T1000 (cell line): ENCODE results near the gene TOR1AIP2.
"Not testable (repeated sequence)": the region's sequence is repeated elsewhere in the genome, so short reads cannot be mapped to it uniquely, and the experiment has no call there.

ENCODE experiments used
- DNase-seq: peaks from one replicate; lab custom pipeline; 2025; ENCODE audit warnings: mixed read lengths; lab: John Stamatoyannopoulos, UW

Gene TOR1AIP2

DNA sequence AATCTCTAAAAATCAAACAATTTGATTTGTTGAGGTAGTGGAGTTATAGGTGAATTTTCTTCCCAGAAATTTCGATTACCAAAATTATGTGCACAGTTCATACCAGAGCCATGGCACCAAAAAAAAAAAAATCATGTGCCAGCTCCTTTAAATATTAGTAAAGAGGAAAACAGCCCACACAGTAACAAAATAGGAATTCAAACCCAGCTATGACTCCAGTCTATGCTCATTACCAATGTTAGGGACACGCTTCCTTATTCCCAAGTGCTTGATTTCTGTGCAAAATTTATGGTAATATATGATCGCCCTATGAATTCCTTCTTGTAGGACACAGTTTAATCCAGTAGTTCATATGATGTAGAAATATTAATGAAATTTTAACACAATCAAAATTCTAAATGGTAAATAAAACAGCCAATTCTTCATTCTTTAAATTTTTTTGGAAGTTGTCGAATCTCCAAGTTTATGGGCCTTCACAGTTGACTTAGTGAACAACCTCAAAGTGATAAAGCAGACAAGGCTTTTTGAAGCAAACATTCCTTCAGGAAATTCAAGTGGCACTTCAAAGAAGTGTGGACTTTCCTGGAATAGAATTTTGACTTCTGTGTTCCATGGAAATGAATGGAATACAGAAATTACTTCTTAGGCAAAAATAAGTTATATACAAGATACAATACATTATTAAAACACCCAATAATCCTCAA is 1.9 kb downstream of the TOR1AIP2 start:
- DNase-seq, result no peak

DNA sequence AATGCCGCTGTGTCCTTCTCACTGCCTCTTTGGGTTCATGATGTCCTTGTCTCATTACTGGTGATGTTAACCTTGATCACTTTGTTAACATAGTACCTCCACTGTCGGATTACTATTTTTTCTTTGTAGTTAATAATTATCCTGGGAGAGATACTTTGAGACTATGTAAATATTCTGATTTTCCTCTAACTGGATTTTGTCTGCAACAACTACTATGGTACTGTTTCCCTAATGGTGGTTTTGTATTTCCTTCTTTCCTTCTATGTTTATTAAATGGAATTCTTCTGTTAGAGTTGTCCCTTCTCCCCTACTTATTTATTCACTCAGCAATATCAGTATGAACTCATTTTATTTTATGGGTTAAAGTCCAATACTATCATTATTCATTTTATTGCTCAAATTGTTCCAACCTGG is 4.2 kb downstream of the TOR1AIP2 start:
- no peak for DNase-seq

DNA sequence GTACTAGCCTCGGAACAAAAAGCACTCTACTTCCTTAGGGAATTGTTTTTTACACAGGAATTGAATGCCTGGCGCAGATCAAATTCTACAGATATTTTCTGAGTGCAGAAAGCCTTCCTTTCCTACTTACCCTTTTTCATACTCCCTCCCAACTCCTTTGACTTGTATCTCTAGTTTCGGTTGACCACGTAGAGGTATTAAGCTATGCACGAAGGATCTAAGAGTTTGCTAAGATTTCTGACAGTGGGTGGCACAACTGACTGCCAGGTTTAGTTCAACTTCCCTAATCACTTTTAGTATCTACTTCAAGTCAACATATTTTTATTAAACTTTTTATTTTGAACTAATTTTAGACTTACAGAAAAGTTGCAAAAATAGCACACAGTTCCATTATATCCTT is 5.0 kb downstream of the TOR1AIP2 start:
- no peak for DNase-seq

DNA sequence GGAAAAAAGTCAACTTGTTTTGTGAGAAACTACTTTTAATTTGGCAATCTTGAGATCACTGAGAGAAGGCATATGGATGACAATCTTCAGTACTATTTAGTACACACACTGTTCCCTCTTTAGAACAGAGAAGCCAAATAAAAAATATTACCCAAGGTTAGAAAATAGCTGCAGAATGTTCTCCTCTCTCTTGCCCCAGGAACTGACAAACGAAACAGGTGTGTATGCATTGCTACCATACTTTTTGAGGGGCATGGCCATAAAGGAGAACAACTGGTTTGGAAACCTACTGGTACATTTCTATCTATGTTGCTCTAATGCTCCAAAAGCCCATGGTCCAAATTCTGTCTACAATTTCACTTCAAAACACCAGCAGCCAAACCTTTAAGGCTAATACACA is 5.7 kb downstream of the TOR1AIP2 start:
- DNase-seq, result no peak

DNA sequence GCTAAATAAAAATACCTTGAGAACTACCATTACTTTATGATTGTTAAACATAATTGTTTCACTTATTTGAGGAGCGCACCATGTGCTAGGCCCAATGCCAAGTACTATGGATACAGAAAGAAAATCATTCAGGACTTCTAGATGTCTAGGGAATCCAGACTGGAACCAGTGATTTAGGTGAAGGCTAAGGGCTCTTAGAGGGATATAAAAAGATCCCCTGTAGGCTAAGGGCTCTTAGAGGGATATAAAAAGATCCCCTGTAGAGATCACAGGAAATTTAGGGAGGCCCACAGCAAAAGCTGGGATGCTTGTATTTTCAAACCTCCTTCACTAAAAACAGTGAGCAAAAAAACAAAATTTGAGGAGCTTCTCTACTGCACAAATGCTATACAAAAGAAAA is 6.7 kb downstream of the TOR1AIP2 start:
- no peak for DNase-seq

DNA sequence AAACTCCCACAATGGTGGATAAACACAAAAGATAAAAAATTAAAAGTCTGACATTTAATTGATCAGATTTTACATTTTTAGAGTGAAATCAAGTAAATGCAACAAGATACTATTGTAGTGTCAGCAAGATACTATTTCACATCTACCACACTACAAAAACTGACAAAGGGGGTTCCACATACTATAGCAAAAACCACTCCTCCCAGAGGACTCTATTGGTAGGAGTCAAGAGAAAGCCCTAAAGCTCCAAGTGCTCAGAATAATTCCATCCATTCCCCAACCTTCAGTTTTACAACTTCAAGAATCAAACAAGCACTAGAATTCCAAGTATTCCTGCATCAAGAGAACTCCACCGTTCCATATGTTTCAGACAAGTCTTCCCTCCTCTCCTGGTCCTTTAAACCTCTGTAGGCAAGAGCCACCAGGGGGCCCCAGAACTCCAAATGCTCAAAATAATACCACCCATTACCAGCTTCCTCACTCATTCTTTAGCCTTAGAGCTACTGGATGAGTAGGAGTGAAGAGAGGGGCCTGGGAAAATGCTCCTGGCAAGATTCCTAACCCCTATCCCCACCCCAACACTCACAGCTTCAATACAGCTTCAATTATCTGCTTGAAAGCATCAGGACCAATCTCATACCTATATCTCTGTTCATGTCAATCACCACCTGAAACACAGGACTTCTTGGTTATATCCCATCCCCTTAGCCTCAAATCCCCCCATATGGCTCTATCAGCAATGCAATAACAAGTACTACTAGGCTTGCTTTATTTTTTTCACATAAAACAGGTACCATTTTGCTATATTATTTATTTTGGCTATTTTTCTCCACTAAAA is 9.9 kb downstream of the TOR1AIP2 start:
- no peak for DNase-seq

DNA sequence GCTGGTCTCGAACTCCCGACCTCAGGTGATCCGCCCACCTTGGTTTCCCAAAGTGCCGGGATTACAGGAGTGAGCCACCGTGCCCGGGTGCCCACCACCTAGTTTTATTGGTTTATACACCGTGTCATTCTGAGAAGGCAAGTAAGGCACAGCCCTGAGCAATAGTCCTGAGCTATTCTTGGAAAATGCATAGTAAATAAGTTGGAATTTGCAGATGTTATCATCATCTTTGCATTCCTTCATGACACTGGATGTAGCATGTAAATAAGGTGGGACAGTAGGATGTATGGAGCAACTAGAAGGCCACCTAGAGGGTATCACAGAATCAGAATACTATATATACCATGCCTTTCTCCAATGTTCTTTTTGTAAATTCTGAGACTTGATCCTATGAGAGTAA is 11.0 kb downstream of the TOR1AIP2 start:
- no peak for DNase-seq

DNA sequence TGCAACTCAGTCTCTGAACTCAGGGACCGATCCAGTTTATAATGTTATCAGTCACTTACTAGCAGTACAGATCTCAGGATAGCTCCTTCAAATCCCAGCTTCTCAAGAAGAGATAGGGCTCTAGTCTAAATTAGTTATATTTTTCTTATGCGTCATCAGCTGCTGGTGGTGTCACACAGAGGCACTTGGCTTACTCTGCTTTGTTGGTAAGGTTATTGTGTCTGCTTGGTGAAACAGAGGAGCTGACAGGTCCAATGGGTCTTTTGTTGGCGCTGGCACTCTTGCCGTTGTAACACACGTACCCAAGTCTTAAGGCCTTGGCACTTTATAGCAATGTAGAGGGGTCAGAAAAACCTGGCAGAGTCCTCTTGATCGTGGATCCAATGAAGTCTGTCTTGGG is 12.2 kb downstream of the TOR1AIP2 start:
- DNase-seq, result no peak

DNA sequence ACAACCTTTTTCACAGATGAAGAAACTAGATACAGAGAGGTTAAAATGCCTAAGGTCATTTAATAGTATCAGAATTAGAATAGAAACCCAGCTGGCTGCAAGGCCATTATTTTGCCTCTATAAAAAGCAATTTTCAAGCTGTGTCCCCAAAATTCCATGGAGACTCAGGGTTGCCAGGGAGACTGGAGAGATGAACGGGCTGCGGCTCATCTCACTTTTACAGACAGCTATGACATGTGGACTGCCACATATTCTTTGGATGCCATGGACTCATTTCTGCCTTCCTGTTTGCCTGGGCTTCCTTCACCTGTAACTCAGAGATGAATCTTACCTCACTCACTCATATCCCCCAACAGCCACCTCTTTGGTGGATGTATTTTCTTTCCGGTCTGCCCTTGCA is 17.0 kb downstream of the TOR1AIP2 start:
- no peak for DNase-seq

DNA sequence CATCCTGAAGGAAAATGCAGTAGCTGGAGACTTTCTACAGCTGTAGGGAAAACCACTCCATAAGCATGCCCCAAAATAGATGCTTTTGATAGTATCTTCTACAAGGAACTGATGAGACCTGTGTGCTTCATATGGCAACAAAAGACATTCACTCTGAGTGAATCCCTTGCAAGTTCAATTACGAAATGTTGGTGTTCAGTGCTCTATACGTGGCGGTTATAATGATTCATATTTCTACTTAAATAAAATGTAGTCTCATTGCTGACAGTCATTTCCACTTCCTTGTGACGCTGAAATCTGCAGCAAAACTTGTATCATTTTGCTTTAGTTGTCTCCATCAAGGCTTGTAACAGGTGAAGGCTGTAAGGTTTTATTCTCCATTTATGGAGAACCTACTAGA is 20.6 kb downstream of the TOR1AIP2 start:
- DNase-seq, result no peak

DNA sequence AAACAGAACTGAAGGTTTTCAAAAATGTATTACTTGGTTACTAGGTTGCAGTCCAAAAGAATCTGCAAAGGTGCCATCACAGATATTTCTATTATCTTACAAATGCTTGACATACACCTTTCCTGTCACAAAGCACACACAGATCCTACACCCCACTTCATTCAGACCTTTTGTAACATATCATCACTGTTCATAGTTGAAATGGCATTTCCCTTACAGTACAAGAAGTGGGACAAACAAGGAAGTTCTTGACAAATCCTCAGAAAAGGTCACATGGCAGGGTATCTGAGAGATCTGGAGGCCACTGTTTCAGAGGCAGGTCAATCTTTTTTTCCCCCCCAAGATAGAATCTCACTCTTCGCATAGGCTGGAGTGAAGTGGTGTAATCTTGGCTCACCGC is 21.3 kb downstream of the TOR1AIP2 start:
- no peak for DNase-seq

DNA sequence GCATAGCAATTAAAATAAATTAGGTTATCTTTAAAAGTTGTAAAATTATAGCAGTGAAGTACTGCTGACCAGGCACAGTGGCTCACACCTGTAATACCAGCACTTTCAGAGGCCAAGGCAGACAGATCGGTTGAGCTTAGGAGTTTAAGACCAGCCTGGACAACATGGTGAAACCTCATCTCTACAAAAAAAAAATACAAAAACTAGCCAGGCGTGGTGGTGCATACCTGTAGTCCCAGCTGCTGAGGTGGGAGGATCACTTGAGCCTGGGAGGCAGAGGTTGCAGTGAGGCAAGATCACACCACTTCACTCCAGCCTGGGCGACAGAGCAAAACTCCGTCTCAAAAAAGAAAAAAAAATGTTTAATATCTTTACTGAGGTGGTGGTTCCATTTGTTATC is 21.8 kb downstream of the TOR1AIP2 start:
- DNase-seq, result not testable (repeated sequence)

DNA sequence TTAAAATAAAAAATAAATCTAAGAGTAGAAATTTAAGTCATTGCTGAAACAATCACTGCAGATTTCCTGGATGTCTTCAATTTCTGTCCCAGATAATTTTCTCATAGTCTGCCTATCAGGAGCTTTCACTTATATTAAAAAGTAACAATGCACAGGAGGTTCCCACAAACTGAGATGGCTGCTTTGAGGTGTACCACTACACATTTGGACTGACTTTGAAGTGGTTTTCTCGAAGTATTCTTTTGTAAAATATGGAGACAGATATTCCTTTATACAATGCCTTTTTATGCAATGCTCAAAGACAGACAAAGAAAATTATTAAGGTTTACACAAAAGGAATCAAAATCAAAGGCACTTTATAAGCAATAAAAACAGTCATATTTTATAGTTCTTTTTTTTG is 24.5 kb downstream of the TOR1AIP2 start:
- no peak for DNase-seq

DNA sequence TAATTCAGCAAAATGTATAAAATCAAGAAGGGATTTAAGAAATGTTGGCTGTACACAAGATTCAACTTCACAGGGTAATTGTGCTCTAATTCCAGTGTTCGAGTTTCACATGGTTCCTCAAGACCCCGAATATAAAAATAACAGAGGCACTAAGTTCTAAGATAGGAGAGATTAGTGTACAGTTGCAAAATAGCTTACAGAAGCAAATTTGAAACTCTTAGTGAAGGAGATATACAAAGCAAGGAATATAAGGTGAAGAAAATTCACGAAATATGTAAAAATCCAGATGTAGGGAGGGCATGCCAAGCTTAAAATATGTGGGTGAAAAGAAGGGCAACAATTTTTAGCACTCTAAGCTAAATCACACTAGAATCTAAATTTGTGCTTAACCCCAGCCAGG is 29.4 kb downstream of the TOR1AIP2 start:
- no peak for DNase-seq

DNA sequence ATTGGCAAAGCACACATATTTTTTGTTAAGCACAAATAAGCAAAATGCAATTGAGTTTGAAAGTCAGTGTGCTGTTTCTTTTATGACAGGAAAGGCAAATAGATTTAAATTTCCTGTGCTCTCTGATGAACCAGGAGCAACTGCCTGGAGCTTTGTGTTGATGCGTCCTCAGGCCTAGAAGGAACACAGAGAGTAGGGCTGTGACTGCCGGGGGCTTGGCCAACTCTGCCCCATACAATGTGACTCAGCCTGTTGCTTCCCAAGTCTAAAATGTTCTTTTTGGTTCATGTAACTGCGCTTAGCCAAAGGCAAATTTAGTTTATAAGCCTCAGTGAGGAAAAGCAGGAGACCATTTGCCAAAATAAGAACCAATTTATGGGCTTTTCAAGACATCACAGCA is 37.5 kb downstream of the TOR1AIP2 start:
- no peak for DNase-seq

DNA sequence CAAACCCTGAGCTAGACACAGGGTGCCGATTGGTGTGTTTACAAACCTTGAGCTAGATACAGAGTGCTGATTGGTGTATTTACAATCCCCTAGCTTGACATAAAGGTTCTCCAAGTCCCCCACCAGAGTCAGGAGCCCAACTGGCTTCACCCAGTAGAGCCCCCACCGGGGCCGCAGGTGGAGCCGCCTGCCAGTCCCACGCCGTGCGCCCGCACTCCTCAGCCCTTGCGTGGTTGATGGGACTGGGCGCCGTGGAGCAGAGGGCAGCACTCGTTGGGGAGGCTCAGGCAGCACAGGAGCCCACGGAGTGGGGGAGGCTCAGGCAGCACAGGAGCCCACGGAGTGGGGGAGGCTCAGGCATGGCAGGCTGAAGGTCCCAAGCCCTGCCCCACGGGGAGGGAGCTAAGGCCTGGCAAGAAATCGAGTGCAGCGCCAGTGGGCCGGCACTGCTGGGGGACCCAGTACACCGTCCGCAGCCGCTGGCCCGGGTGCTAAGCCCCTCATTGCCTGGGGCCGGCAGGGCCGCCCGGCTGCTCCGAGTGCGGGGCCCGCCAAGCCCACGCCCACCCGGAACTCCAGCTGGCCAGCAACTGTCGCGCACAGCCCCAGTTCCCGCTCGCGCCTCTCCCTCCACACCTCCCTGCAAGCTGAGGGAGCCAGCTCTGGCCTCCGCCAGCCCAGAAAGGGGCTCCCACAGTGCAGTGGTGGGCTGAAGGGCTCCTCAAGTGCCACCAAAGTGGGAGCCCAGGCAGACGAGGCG is 40.7 kb downstream of the TOR1AIP2 start:
- not testable (repeated sequence) for DNase-seq

DNA sequence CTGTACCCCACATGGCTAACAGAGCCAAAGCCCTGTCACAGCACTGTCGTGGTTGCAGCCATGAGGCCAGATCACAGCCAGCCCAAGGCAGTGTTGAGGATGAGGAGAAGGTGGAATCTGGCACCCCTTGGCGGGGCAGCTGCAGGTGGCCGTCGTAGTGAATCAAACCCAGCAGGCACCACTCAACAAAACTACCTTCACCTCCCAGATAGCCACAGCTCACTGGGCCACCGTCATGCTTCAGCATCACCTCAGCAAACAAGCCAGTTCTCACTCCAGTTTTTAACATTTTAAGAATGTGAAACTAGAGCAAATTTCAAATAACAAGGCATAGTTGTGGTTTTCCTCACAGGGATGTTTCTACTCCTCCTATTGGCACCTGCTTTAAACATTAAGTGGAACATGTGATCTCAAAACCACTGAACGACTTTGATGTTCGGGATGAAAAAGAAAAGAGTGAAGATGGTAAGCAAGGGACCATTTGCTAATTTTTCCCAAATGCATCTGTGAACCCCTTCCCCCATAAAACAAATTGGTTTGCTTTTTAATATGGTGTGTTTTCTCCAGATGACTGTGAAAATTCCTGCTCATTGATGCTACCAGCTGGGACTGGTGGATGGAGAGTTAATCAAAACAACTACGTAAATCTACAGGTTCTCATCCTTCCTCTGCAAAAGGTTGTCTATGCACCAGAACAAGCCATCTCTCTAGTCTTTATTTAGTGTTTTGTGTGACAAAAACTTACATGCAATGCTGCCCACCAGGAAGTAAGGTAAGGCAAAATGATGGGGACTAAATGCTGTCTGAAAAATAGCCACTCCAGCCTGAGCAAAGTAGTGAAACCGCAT is 45.5 kb downstream of the TOR1AIP2 start:
- no peak for DNase-seq

DNA sequence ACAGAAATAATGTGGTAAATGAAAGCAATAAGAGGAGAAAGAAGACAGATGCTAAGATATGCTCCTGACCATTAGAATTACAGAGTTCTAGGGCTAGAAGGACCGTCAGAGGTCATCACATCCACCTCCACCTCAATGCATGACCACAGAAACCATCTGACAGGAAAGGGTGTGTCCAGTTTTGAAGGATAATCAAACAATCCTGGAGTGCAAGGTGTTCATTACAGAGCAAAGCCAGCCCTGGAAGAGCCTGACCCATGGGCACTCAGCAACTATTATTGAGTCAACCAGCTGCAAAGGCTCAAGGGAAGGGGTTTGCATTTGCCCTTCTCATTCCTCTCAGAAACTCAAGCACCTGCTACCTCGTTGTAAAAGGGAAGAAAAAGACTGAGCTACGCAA is 46.4 kb downstream of the TOR1AIP2 start:
- DNase-seq, result no peak

DNA sequence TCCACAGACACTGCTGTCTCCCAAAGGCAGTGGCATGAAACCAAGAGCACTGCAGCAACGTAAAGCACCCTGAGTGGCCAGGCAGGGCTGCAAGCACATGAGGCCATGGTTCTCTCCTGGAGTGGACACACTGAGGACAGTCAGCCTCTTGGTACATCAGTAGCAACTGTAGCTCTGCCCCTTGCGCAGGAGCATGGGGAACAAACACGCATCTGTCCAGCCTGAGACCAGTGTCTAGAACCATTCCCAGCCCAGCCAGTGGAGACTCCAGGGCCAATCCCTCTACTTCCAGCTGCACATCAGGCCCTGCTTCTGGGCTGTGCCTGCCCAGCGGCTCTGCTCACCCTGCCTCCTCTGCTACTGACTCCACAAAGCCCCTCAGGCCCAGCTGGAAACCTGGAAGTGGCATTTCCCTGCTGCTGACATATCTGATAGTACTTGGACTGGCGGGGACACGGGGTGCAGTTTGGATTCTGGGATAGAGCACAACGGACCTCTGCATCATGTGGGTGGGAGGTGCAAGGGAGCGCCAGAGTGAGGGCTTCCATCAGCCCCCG is 49.0 kb downstream of the TOR1AIP2 start:
- no peak for DNase-seq

DNA sequence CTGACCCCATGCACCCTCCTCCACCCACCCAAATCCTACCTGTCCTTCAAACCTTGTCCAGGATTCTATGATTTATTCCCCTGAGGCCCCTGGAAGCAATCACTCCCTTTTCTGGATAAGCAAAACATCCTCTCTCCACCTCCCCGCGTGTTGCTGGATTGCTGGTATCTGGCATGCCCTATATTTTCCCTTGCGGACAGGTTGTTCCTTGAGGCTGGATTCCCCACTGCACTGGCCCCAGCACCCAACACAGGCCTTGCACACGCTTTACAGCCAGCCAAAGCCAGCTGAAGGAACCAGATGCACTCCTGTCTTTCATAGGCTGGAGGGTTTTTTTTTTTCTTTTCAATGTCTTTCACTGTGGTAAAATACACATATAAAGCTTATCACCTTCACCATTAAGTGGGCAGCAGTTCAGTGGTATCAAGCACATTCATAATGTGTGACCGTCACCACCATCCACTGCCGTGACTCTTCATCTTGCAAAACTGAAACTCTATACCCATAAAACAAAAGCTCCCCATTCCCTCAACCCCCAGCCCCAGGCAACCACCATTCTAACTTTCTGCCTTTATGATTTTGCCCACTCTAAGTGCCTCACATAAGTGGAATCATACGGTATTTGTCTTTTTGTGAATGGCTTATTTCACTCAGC is 50.9 kb downstream of the TOR1AIP2 start:
- no peak for DNase-seq
